Epidermal melanocyte (primary cell): ENCODE results near the gene FBXO2.

Experiments
- DNase-seq: peaks from one replicate; pipeline ENCODE4 v3.0.0; 2011; ENCODE audit warnings: low spot score; ENCODE audit not compliant: insufficient read length

FBXO2 gene

DNA sequence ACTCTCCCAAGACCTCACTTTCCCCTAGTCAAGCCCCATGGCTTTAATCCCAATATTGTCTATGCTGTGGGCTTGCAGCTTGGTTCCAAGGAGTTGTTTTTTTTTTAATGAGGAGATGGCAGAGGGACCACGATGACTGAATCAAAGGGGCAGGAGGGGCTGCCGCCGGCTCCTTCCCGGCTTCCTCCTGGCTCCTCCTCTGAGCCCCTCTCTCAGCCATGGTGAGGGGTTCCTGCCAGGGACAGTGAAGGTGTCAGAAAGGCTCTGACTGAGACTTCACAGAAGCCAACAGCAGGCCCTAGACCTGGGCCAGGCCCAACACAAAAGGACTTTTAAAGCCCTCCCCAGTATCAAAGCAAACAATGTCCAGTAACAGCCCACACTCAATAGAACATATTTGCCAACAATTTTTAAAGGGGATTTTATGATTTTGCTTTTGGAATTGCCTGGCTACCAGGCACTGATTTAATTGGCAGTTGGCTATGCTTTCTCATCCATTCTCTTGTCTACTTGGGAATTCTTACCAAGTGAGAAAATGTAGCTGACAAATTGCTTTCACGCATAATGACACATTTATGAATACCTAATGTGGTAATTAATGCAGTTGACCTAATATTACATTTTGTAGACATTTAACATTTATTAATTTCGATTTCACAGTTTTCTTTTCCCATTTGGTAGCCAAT is 54.2 kb downstream of the FBXO2 start:
- no peak for DNase-seq

DNA sequence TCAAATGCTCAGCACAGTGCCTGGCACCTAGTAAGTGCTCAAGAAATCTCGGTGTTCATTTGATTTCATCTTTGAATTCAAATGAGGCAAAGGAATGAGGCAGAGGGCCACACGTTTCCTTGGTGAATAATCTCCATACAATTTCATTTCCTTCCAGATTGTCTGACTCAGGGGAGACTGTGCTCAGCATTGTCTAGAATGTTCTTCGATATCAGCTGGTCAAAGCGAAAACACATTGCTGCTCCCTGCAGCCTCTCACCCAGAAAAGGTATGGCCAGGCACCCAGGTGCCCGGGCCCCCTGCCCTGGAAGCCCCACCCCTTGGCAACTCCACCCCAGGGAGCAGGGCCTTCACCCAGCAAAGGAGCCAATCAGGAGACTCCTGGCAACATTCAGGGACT is 55.8 kb downstream of the FBXO2 start:
- no peak for DNase-seq
